Body of pancreas (tissue), 4 donors: ENCODE data around the gene VWA8. TPM values are rescaled to one million over a fixed set of nuclear protein-coding genes. Genes with fewer than 3 reads are reported as not detected.

ENCODE experiments used
- ATAC-seq: fragments of 150-250 bp; one replicate; pipeline ENCODE4 v1.9.1; 2016
- DNase-seq, 4 donors: peaks; one replicate each; pipeline ENCODE4 v3.0.0-alpha.2; 2019
- H3K27ac ChIP-seq, 4 donors: fragments of 200-600 bp; sonication (generic); 1 replicate in 3 of 4; 2 replicates in 1 of 4; pipeline versions ENCODE4 v1.5.1 to v1.6.1; 2016 to 2019; ENCODE audit warnings: mild to moderate bottlenecking in 1 of 4, mixed read lengths in 1 of 4, moderate library complexity in 1 of 4
- H3K27me3 ChIP-seq, 2 donors: fragments of 200-600 bp; sonication (generic); one replicate each; pipeline ENCODE4 v1.6.0; 2016; ENCODE audit warnings: mild to moderate bottlenecking in 1 of 2
- H3K36me3 ChIP-seq, 2 donors: fragments of 200-600 bp; sonication (generic); replicated peaks in 1 of 2; 2 replicates each; pipeline ENCODE4 v1.5.1; 2016; ENCODE audit warnings: low read depth in 2 of 2; ENCODE audit not compliant: insufficient read depth in 1 of 2
- H3K4me1 ChIP-seq: fragments of 200-600 bp; sonication (generic); one replicate; pipeline ENCODE4 v1.6.0; 2016
- H3K4me3 ChIP-seq, 2 donors: fragments of 200-600 bp; sonication (generic); 1 replicate in 1 of 2; 2 replicates in 1 of 2; pipeline ENCODE4 v1.5.1; 2016 to 2019
- H3K9me3 ChIP-seq, 3 donors: fragments of 200-600 bp; sonication (generic); 1 replicate in 2 of 3; 2 replicates in 1 of 3; pipeline ENCODE4 v1.5.1; 2016
- CTCF ChIP-seq, 7 experiments: fragments of 450-650 bp in 4 of 7; fragments of 200-600 bp in 3 of 7; sonication (generic) in 3 of 7; IDR thresholded peaks; one replicate each; pipeline ENCODE4 v1.5.1; 2016 to 2019; ENCODE audit warnings: antibody characterized with exemption in 7 of 7
- POLR2A ChIP-seq, 3 donors: fragments of 450-650 bp; IDR thresholded peaks; one replicate each; pipeline ENCODE4 v1.6.1; 2016; ENCODE audit warnings: antibody characterized with exemption in 3 of 3, mild to moderate bottlenecking in 2 of 3
- WGBS, 2 donors: methylation state at CpG; one replicate each; pipeline ENCODE4 v1.1.5; 2017; 5-methylcytosine and 5-hydroxymethylcytosine counted together
- intact Hi-C: fragments of 100-400 bp; cut with DNase I; formaldehyde crosslinking; loops from one replicate; pipeline ENCODE4 v1.15.1; 2023
- total RNA-seq, 2 donors: library from RNA; depleted of rRNA; stranded (reverse); fragments of >200 nt; gene quantifications; one replicate each; pipeline ENCODE4 v1.1.0, GENCODE V29; 2016

VWA8 gene
- total RNA-seq, 2 donors from 2014 or later = 15.8 to 29.3 TPM

- Histone ChIP-seq H3K27ac (no peak overlapping the region), H3K9me3 (no peaks in the 10 kb centered on the region), H3K36me3 (no peaks in the 10 kb centered on the region), H3K4me3 (no peak overlapping the region), H3K4me1 (no peaks in the 10 kb centered on the region), H3K27me3 (no peaks in the 10 kb centered on the region)
- WGBS, 2 donors = 84 to 93% methylated on average over 3 of the region's 3 CpGs
- intact Hi-C loops = no loop called here
- no peak for TF ChIP-seq CTCF (IDR thresholded peaks at IDR 0.05)
- TF ChIP-seq POLR2A (IDR thresholded peaks at IDR 0.05) = no peak
- no peak for DNase-seq
- ATAC-seq = no peak
These were observed 370.3 kb downstream of the VWA8 start for GRCh38 chr13:41590643-41591042.

GRCh38 chr13:41590122-41590521 is 370.8 kb downstream of the VWA8 start:
- Histone ChIP-seq H3K4me1 (no peaks in the 10 kb centered on the region), H3K4me3 (no peak overlapping the region), H3K27me3 (no peaks in the 10 kb centered on the region), H3K36me3 (no peaks in the 10 kb centered on the region), H3K27ac (no peak overlapping the region), H3K9me3 (no peaks in the 10 kb centered on the region)
- DNase-seq (no peak), ATAC-seq (no peak)
- TF ChIP-seq CTCF (IDR thresholded peaks at IDR 0.05) = no peak
- TF ChIP-seq POLR2A (IDR thresholded peaks at IDR 0.05) = no peak
- intact Hi-C loops = no loop called here

- H3K4me3 ChIP-seq = no peak overlapping the region
- 94 to 97% methylated on average over 3 of the region's 3 CpGs for WGBS, 2 donors
These were observed 371.5 kb downstream of the VWA8 start for GRCh38 chr13:41589434-41589833.

GRCh38 chr13:41588899-41589298 is 372.0 kb downstream of the VWA8 start:
- TF ChIP-seq CTCF (IDR thresholded peaks at IDR 0.05) (no peak), POLR2A (IDR thresholded peaks at IDR 0.05) (no peak)
- Histone ChIP-seq H3K27me3 (no peaks in the 10 kb centered on the region), H3K36me3 (no peaks in the 10 kb centered on the region), H3K9me3 (no peaks in the 10 kb centered on the region), H3K4me3 (no peak overlapping the region), H3K4me1 (no peaks in the 10 kb centered on the region), H3K27ac (no peak overlapping the region)
- 84 to 93% methylated on average over 2 of the region's 2 CpGs for WGBS, 2 donors
- intact Hi-C loops = no loop called here
- ATAC-seq = no peak
- no peak for DNase-seq

More at GRCh38 chr13:41589434-41589833, 371.5 kb downstream of the VWA8 start:
- Histone ChIP-seq H3K27me3 (no peaks in the 10 kb centered on the region), H3K4me1 (no peaks in the 10 kb centered on the region), H3K36me3 (no peaks in the 10 kb centered on the region), H3K27ac (no peak overlapping the region), H3K9me3 (no peaks in the 10 kb centered on the region)
- TF ChIP-seq POLR2A (IDR thresholded peaks at IDR 0.05) (no peak), CTCF (IDR thresholded peaks at IDR 0.05) (no peak)
- DNase-seq (no peak), ATAC-seq (no peak)
- intact Hi-C loops = no loop called here

- TF ChIP-seq POLR2A (IDR thresholded peaks at IDR 0.05) (no peak), CTCF (IDR thresholded peaks at IDR 0.05) (no peak)
- DNase-seq (no peak), ATAC-seq (no peak)
- Histone ChIP-seq H3K4me3 (no peak overlapping the region), H3K27ac (no peak overlapping the region), H3K36me3 (no peaks in the 10 kb centered on the region), H3K4me1 (no peaks in the 10 kb centered on the region), H3K27me3 (no peaks in the 10 kb centered on the region), H3K9me3 (no peaks in the 10 kb centered on the region)
- 86 to 92% methylated on average over 1 of the region's 1 CpG for WGBS, 2 donors
- intact Hi-C loops = no loop called here
These were observed 372.5 kb downstream of the VWA8 start for GRCh38 chr13:41588448-41588847.
